GM12878 (cell line): Measurements from ENCODE around the gene GPR17.

Source experiments
- JUND ChIP-seq: IDR thresholded peaks from 2 replicates; pipeline ENCODE4 v1.6.1; 2012; ENCODE audit warnings: low read depth, mild to moderate bottlenecking, low read length, improper control_type of control experiment, moderate library complexity
- MAX ChIP-seq: IDR thresholded peaks from 2 replicates; pipeline ENCODE4 v1.6.1; 2012; ENCODE audit warnings: low read depth, low read length, improper control_type of control experiment
- POLR2A ChIP-seq: IDR thresholded peaks from 2 replicates; pipeline ENCODE4 v1.6.1; 2011; ENCODE audit warnings: low read depth, mild to moderate bottlenecking, low read length
- USF1 ChIP-seq: IDR thresholded peaks from 2 replicates; pipeline ENCODE4 v1.6.1; 2011; ENCODE audit warnings: borderline replicate concordance, low read depth, mild to moderate bottlenecking, moderate library complexity, mixed read lengths, low read length; ENCODE audit not compliant: insufficient read depth; ENCODE audit errors: extremely low read length
- YBX1 ChIP-seq: fragments of 450-650 bp; IDR thresholded peaks from 2 replicates; pipeline ENCODE4 v1.6.1; 2016; ENCODE audit warnings: antibody characterized with exemption
- TF ChIP-seq, protein P1 (sequence below): fragments of 450-650 bp; IDR thresholded peaks from 2 replicates; pipeline ENCODE4 v1.6.1; 2016; ENCODE audit warnings: mild to moderate bottlenecking, moderate library complexity, borderline replicate concordance
- TF ChIP-seq, protein P2 (sequence below): IDR thresholded peaks from 2 replicates; pipeline ENCODE4 v1.6.1; 2012; ENCODE audit warnings: low read length, inconsistent platforms

GRCh38 chr2:127646487-127647241, 711 bp downstream of the GPR17 start:
- TF ChIP-seq JUND, result no peak
- TF ChIP-seq, protein P1, sequence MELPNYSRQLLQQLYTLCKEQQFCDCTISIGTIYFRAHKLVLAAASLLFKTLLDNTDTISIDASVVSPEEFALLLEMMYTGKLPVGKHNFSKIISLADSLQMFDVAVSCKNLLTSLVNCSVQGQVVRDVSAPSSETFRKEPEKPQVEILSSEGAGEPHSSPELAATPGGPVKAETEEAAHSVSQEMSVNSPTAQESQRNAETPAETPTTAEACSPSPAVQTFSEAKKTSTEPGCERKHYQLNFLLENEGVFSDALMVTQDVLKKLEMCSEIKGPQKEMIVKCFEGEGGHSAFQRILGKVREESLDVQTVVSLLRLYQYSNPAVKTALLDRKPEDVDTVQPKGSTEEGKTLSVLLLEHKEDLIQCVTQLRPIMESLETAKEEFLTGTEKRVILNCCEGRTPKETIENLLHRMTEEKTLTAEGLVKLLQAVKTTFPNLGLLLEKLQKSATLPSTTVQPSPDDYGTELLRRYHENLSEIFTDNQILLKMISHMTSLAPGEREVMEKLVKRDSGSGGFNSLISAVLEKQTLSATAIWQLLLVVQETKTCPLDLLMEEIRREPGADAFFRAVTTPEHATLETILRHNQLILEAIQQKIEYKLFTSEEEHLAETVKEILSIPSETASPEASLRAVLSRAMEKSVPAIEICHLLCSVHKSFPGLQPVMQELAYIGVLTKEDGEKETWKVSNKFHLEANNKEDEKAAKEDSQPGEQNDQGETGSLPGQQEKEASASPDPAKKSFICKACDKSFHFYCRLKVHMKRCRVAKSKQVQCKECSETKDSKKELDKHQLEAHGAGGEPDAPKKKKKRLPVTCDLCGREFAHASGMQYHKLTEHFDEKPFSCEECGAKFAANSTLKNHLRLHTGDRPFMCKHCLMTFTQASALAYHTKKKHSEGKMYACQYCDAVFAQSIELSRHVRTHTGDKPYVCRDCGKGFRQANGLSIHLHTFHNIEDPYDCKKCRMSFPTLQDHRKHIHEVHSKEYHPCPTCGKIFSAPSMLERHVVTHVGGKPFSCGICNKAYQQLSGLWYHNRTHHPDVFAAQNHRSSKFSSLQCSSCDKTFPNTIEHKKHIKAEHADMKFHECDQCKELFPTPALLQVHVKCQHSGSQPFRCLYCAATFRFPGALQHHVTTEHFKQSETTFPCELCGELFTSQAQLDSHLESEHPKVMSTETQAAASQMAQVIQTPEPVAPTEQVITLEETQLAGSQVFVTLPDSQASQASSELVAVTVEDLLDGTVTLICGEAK, result no peak
- no peak for TF ChIP-seq POLR2A
- TF ChIP-seq, protein P2, sequence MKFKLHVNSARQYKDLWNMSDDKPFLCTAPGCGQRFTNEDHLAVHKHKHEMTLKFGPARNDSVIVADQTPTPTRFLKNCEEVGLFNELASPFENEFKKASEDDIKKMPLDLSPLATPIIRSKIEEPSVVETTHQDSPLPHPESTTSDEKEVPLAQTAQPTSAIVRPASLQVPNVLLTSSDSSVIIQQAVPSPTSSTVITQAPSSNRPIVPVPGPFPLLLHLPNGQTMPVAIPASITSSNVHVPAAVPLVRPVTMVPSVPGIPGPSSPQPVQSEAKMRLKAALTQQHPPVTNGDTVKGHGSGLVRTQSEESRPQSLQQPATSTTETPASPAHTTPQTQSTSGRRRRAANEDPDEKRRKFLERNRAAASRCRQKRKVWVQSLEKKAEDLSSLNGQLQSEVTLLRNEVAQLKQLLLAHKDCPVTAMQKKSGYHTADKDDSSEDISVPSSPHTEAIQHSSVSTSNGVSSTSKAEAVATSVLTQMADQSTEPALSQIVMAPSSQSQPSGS, result no peak
- TF ChIP-seq USF1, result no peak
- no peak for TF ChIP-seq YBX1
- TF ChIP-seq MAX, result no peak
